ENCODE data around the gene LSM3.
"Not testable (repeated sequence)": the region's sequence is repeated elsewhere in the genome, so short reads cannot be mapped to it uniquely, and the experiment has no call there.

Gene LSM3

DNA sequence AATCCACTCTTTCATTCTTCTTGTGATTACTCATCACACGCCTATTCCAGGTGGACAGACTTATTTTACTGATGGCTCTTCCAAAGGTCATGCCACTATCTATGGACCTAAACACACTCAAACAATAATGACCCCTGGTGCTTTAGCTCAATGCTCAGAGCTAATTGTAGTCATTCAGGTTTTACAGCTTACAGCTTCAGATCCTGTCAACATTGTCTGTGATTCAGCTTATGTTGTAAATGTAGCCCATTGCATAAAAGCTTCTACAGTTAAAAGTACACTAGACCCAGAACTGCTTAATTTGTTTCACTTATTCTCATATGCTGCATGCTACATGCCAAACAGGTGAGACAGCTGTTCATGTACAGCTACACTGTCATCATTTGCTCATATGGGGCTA lies 49.2 kb downstream of the LSM3 start:
- no peak for DNase-seq (ENCODE audit: low read depth)
- no peak for TF ChIP-seq CTCF (IDR thresholded peaks at IDR 0.05; ENCODE audit: control insufficient read depth, insufficient read depth, low read depth, low read length, missing control alignments)
- no peak overlapping the region for H3K4me3 ChIP-seq (ENCODE audit: control insufficient read depth, low read depth, low read length)

DNA sequence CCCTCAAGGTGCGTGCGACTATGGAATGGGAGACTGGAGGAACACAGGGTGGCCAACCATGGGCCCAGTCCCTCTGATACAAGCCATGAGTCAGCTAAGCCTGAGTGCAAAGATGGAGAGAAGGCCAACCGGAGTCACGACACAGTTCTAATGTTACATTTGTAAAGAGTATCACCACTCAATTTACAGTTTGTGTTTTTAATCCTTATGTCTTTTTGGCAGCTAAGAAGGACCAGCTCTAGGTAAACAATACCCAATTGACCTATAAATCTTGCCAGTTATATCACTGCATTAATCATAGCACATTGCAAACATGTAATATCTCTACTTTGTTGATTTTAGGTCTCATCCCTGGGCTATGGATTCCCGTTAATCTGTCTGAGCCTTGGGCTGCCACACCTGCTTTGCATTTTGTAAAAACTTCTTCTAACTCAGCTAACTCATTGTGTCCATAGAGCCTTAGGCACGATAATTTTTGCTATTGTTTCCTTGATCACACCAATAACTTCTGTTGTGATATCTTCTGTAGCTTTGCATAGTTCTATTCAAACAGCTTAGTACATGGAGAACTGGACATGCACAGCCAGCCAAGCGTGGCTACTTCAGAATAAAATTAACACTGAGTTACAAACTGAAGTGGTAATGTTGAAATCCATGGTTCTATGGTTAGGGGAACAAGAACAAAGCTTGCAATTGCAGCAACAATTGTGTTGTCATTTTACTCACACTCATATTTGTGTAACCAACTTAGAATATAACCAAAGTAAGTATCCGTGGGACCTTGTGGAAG lies 50.3 kb downstream of the LSM3 start:
- no peak for DNase-seq (ENCODE audit: low read depth)
- H3K4me3 ChIP-seq (ENCODE audit: control insufficient read depth, low read depth, low read length): no peak overlapping the region
- no peak for TF ChIP-seq CTCF (IDR thresholded peaks at IDR 0.05; ENCODE audit: control insufficient read depth, insufficient read depth, low read depth, low read length, missing control alignments)

DNA sequence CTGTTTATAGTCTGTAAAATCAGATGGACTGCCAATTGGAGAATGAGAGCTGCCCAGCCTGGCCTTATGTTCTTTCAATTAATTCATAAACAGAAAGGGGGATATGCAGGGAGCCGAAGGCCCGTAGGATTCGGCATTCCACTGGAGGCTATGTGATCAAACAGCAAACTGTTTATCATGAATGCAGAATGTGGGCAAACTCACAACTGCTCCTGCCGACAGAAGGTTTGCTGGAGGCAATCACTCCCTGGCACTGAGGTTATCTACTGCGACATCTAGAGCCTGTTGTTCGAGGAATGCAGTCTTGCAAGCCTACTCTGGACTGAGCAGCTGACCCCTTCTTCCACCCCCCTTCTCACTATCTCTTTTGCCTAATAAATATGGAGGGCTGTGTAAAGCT lies 51.1 kb downstream of the LSM3 start:
- not testable (repeated sequence) for DNase-seq (ENCODE audit: low read depth); H3K4me3 ChIP-seq (ENCODE audit: control insufficient read depth, low read depth, low read length)

DNA sequence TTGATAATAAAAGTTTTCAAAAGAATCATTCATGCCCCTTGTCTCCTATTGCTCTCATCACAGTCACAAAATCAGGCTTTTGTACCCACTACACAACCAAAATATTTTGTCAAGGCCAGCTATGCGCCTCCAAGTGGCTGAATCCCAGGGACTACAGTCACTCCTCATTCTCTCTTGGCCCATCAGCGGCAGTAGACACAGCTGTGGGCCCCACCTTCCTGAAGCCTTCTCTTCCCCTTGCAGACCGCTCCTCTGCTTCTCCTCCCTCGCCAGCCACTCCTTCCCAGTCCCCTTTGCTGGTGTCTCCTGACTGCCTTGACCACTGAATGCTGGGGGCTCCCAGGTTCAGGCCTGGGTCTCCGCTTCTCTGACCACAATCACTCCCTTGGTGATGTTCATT lies 52.1 kb downstream of the LSM3 start:
- H3K4me3 ChIP-seq (ENCODE audit: control insufficient read depth, low read depth, low read length): no peak overlapping the region
- DNase-seq (ENCODE audit: low read depth): no peak
- no peak for TF ChIP-seq CTCF (IDR thresholded peaks at IDR 0.05; ENCODE audit: control insufficient read depth, insufficient read depth, low read depth, low read length, missing control alignments)

GRCh38 chr3:14231145-14231990 lies 52.8 kb downstream of the LSM3 start:
- no peak overlapping the region for H3K4me3 ChIP-seq (ENCODE audit: control insufficient read depth, low read depth, low read length)
- TF ChIP-seq CTCF (IDR thresholded peaks at IDR 0.05; ENCODE audit: control insufficient read depth, insufficient read depth, low read depth, low read length, missing control alignments): no peak
- DNase-seq (ENCODE audit: low read depth): no peak

DNA sequence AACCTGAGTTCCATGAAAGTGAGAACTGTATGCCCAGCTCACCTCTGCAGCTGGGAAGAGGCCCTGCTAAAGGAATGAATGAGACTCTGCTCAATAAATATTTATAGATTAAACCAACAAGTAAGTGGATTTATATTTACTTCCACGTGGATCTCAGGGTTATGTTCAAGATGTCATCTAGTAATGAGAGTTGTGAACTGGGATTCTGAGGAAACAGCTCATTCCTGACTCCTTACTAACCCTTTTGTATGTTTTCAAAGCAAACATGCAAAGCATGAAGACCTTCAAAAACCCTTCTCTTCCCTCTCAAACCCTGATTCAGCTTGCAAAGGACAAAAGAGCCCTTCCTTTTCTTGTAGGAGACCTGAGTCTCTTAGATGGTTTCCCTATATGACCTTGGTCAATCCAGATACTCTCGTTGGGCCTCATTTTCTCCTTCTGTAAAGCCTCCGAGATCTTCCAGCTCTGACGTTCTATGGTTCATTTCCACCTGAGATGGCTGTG lies 53.4 kb downstream of the LSM3 start:
- H3K4me3 ChIP-seq (ENCODE audit: control insufficient read depth, low read depth, low read length): no peak overlapping the region
- TF ChIP-seq CTCF (IDR thresholded peaks at IDR 0.05; ENCODE audit: control insufficient read depth, insufficient read depth, low read depth, low read length, missing control alignments): no peak
- DNase-seq (ENCODE audit: low read depth): no peak

Measured in AG09309 (cell line).